SK-N-SH treated with all-trans-retinoic acid at 6 μM for 48 hours (cell line): Measurements from ENCODE around the gene LHX2.

Experiments used
- ATAC-seq: fragments of 200-7000 bp; cut with Tn5 transposase; 3 replicates; pipeline ENCODE4 v1.9.1; 2020; ENCODE audit warnings: mild to moderate bottlenecking, moderate library complexity
- ARNTL ChIP-seq: fragments of 450-650 bp; formaldehyde crosslinking; IDR thresholded peaks from 2 replicates; pipeline ENCODE4 v1.5.0; 2020; ENCODE audit warnings: low read depth, mild to moderate bottlenecking, moderate library complexity, borderline replicate concordance
- CSDC2 ChIP-seq: fragments of 250-450 bp; sonication (Bioruptor Pico); IDR thresholded peaks from 2 replicates; pipeline ENCODE4 v1.5.0; 2020; ENCODE audit warnings: mild to moderate bottlenecking, moderate library complexity
- CSRNP3 ChIP-seq: fragments of 250-450 bp; sonication (Bioruptor Pico); IDR thresholded peaks from 2 replicates; pipeline ENCODE4 v1.5.1; 2021; ENCODE audit warnings: mild to moderate bottlenecking, moderate library complexity
- ESRRG ChIP-seq: fragments of 250-450 bp; sonication (Bioruptor Pico); IDR thresholded peaks from 2 replicates; pipeline ENCODE4 v1.6.1; 2021; ENCODE audit warnings: mild to moderate bottlenecking
- GLIS3 ChIP-seq: fragments of 250-450 bp; sonication (Bioruptor Pico); IDR thresholded peaks from 2 replicates; pipeline ENCODE4 v1.5.0; 2020; ENCODE audit warnings: mild to moderate bottlenecking, moderate library complexity
- ISL1 ChIP-seq: fragments of 250-450 bp; sonication (Bioruptor Pico); IDR thresholded peaks from 2 replicates; pipeline ENCODE4 v2.1.2; 2022; ENCODE audit warnings: mild to moderate bottlenecking, moderate library complexity
- OSR1 ChIP-seq: fragments of 250-450 bp; sonication (Bioruptor Pico); IDR thresholded peaks from 2 replicates; pipeline ENCODE4 v1.8.0; 2022; ENCODE audit warnings: moderate library complexity, mild to moderate bottlenecking, inconsistent platforms
- POU6F1 ChIP-seq: fragments of 250-450 bp; sonication (Bioruptor Pico); IDR thresholded peaks from 2 replicates; pipeline ENCODE4 v1.8.0; 2021; ENCODE audit warnings: low read depth, mild to moderate bottlenecking, moderate library complexity, borderline replicate concordance
- PPARA ChIP-seq: fragments of 250-450 bp; sonication (Bioruptor Pico); IDR thresholded peaks from 2 replicates; pipeline ENCODE4 v1.5.0; 2020; ENCODE audit warnings: mild to moderate bottlenecking, borderline replicate concordance
- SNAI2 ChIP-seq: fragments of 250-450 bp; sonication (Bioruptor Pico); IDR thresholded peaks from 2 replicates; pipeline ENCODE4 v1.5.0; 2020; ENCODE audit warnings: mild to moderate bottlenecking, moderate library complexity
- TCF4 ChIP-seq: fragments of 250-450 bp; sonication (Bioruptor Pico); IDR thresholded peaks from 2 replicates; pipeline ENCODE4 v1.8.0; 2021; ENCODE audit warnings: mild to moderate bottlenecking, moderate library complexity, borderline replicate concordance
- TOX ChIP-seq: fragments of 250-450 bp; sonication (Bioruptor Pico); IDR thresholded peaks from 2 replicates; pipeline ENCODE4 v1.8.0; 2021; ENCODE audit warnings: mild to moderate bottlenecking, moderate library complexity, borderline replicate concordance
- ZC3H10 ChIP-seq: fragments of 250-450 bp; sonication (Bioruptor Pico); IDR thresholded peaks from 2 replicates; pipeline ENCODE4 v1.5.1; 2021; ENCODE audit warnings: mild to moderate bottlenecking, moderate library complexity
- ZFP3 ChIP-seq: fragments of 250-450 bp; sonication (Bioruptor Pico); IDR thresholded peaks from 2 replicates; pipeline ENCODE4 v1.5.0; 2020; ENCODE audit warnings: mild to moderate bottlenecking, moderate library complexity
- ZFP30 ChIP-seq: fragments of 450-650 bp; formaldehyde crosslinking; IDR thresholded peaks from 2 replicates; pipeline ENCODE4 v1.5.0; 2022; ENCODE audit warnings: mild to moderate bottlenecking, moderate library complexity
- ZNF565 ChIP-seq: fragments of 450-650 bp; formaldehyde crosslinking; conservative IDR thresholded peaks from 2 replicates; pipeline ENCODE4 v1.5.0; 2020; ENCODE audit warnings: low read depth, mild to moderate bottlenecking, moderate library complexity
- ZNF70 ChIP-seq: fragments of 450-650 bp; formaldehyde crosslinking; IDR thresholded peaks from 2 replicates; pipeline ENCODE4 v1.5.0; 2020; ENCODE audit warnings: mild to moderate bottlenecking, moderate library complexity
- ZNF8 ChIP-seq: fragments of 450-650 bp; formaldehyde crosslinking; IDR thresholded peaks from 2 replicates; pipeline ENCODE4 v1.5.0; 2020; ENCODE audit warnings: mild to moderate bottlenecking, moderate library complexity
- TF ChIP-seq, protein P1 (sequence below): fragments of 250-450 bp; sonication (Bioruptor Pico); IDR thresholded peaks from 2 replicates; pipeline ENCODE4 v1.5.0; 2020; ENCODE audit warnings: mild to moderate bottlenecking, moderate library complexity
- TF ChIP-seq, protein P2 (sequence below): fragments of 250-450 bp; sonication (Bioruptor Pico); IDR thresholded peaks from 2 replicates; pipeline ENCODE4 v1.5.1; 2020; ENCODE audit warnings: low read depth, mild to moderate bottlenecking, moderate library complexity

The LHX2 gene

DNA sequence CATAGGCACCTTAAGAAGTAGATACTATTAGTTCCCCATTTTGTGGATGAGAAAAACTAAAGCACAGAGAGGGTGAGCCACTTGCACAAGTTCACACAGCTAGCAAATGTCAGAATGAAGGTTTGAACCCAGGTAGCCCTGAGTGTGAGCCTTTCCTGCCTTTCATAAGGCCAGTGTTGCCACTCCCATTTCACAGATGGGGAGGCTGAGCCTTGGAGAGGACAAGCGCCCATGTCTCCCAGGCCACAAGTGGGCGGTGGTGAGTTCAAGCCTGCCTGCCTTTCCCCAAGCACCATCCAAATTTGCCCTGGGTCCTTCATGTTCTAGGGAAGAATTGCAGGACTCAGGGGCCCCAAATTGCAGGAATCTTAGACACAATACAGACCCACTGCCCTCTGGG lies 50.6 kb downstream of the LHX2 start (continued):
- TF ChIP-seq CSRNP3 (no peak), ARNTL (CRISPR knock-in tag) (no peak)
- TF ChIP-seq, protein P1, sequence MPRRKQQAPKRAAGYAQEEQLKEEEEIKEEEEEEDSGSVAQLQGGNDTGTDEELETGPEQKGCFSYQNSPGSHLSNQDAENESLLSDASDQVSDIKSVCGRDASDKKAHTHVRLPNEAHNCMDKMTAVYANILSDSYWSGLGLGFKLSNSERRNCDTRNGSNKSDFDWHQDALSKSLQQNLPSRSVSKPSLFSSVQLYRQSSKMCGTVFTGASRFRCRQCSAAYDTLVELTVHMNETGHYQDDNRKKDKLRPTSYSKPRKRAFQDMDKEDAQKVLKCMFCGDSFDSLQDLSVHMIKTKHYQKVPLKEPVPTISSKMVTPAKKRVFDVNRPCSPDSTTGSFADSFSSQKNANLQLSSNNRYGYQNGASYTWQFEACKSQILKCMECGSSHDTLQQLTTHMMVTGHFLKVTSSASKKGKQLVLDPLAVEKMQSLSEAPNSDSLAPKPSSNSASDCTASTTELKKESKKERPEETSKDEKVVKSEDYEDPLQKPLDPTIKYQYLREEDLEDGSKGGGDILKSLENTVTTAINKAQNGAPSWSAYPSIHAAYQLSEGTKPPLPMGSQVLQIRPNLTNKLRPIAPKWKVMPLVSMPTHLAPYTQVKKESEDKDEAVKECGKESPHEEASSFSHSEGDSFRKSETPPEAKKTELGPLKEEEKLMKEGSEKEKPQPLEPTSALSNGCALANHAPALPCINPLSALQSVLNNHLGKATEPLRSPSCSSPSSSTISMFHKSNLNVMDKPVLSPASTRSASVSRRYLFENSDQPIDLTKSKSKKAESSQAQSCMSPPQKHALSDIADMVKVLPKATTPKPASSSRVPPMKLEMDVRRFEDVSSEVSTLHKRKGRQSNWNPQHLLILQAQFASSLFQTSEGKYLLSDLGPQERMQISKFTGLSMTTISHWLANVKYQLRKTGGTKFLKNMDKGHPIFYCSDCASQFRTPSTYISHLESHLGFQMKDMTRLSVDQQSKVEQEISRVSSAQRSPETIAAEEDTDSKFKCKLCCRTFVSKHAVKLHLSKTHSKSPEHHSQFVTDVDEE (CRISPR knock-in tag): no peak

- TF ChIP-seq TCF4 (CRISPR knock-in tag) (no peak), ZNF70 (CRISPR knock-in tag) (no peak), ZFP30 (no peak), PPARA (CRISPR knock-in tag) (no peak), GLIS3 (CRISPR knock-in tag) (no peak), CSDC2 (no peak), CSRNP3 (no peak), ESRRG (no peak), ZFP3 (no peak), ZC3H10 (CRISPR knock-in tag) (no peak), ISL1 (CRISPR knock-in tag) (no peak), TOX (CRISPR knock-in tag) (no peak), ZNF565 (CRISPR knock-in tag) (no peak), SNAI2 (no peak)
- TF ChIP-seq, protein P1 (CRISPR knock-in tag): no peak
- no peak for ATAC-seq
Observed at GRCh38 chr9:124066783-124067577, 55.4 kb downstream of the LHX2 start.

DNA sequence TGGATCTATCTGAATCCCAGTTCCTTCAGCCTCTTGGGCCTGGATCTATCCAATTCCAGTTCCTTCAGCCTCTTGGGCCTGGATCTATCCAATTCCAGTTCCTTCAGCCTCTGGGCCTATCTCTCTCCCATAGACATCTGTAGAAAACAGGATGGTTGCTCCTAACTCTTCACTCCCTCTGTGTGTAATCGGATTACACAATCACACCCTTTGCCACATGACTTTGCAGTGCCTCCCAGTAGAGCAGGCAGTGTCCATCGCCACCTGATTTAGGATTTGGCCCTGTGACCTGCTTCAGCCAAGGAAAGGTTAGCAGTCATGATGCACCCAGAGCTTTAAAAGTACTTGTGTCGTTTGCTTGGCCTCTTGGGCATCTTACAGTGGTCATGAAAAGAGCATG lies 56.7 kb downstream of the LHX2 start:
- no peak for ATAC-seq
- no peak for TF ChIP-seq PPARA (CRISPR knock-in tag)
- no peak for TF ChIP-seq OSR1
- no peak for TF ChIP-seq ZNF565 (CRISPR knock-in tag)
- no peak for TF ChIP-seq GLIS3 (CRISPR knock-in tag)
- TF ChIP-seq POU6F1 (CRISPR knock-in tag): no peak
- no peak for TF ChIP-seq ARNTL (CRISPR knock-in tag)
- TF ChIP-seq, protein P2, sequence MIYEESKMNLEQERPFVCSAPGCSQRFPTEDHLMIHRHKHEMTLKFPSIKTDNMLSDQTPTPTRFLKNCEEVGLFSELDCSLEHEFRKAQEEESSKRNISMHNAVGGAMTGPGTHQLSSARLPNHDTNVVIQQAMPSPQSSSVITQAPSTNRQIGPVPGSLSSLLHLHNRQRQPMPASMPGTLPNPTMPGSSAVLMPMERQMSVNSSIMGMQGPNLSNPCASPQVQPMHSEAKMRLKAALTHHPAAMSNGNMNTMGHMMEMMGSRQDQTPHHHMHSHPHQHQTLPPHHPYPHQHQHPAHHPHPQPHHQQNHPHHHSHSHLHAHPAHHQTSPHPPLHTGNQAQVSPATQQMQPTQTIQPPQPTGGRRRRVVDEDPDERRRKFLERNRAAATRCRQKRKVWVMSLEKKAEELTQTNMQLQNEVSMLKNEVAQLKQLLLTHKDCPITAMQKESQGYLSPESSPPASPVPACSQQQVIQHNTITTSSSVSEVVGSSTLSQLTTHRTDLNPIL: no peak
- TF ChIP-seq ZNF8 (CRISPR knock-in tag): no peak
- no peak for TF ChIP-seq ZFP30
- TF ChIP-seq ZC3H10 (CRISPR knock-in tag): no peak
- TF ChIP-seq ZFP3: no peak
